ENCODE results near the gene E2F2.

Gene E2F2

GRCh38 chr1:23562137-23562876, 31.3 kb upstream of the E2F2 start:
- DNase-seq, result peak; percentile 90

- DNase-seq, result no peak
These were observed 30.7 kb upstream of the E2F2 start for GRCh38 chr1:23561813-23562100.

GRCh38 chr1:23561076-23561812, 30.2 kb upstream of the E2F2 start:
- DNase-seq, result no peak

- DNase-seq, result peak; percentile 45
These were observed 29.1 kb upstream of the E2F2 start for GRCh38 chr1:23559985-23560741.

- peak; percentile 98 for DNase-seq
These were observed 28.3 kb upstream of the E2F2 start, which contains the start of gene ID3 for GRCh38 chr1:23559136-23559984. ID3 (minus strand) TSS chr1:23559501; CDS start chr1:23559426, 75 bp downstream.

GRCh38 chr1:23558872-23559135, 27.8 kb upstream of the E2F2 start:
- no peak for DNase-seq

GRCh38 chr1:23558140-23558871, 27.3 kb upstream of the E2F2 start:
- no peak for DNase-seq

- DNase-seq, result no peak
These were observed 26.6 kb upstream of the E2F2 start for GRCh38 chr1:23557471-23558124.

- DNase-seq, result no peak
These were observed 25.8 kb upstream of the E2F2 start for GRCh38 chr1:23556635-23557470.

- no peak for DNase-seq
These were observed 25.1 kb upstream of the E2F2 start for GRCh38 chr1:23555986-23556634.

GRCh38 chr1:23555270-23555985, 24.4 kb upstream of the E2F2 start:
- DNase-seq, result no peak

- peak; percentile 97 for DNase-seq
These were observed 23.6 kb upstream of the E2F2 start for GRCh38 chr1:23554481-23555269.

- no peak for DNase-seq
These were observed 23.1 kb upstream of the E2F2 start for GRCh38 chr1:23554127-23554480.

- no peak for DNase-seq
These were observed 22.4 kb upstream of the E2F2 start for GRCh38 chr1:23553231-23554126.

GRCh38 chr1:23551849-23552248, 20.8 kb upstream of the E2F2 start:
- DNase-seq, result no peak

- DNase-seq, result no peak
These were observed 17.7 kb upstream of the E2F2 start for GRCh38 chr1:23548704-23549143.

GRCh38 chr1:23546897-23547584, 16.0 kb upstream of the E2F2 start:
- no peak for DNase-seq
